Activated T-cell treated with anti-CD3 and anti-CD28 coated beads, Interleukin-2, amount 50 U/mL, for 48 hours (primary cell): ENCODE data around the gene G0S2.
"Not testable (repeated sequence)": the region's sequence is repeated elsewhere in the genome, so short reads cannot be mapped to it uniquely, and the experiment has no call there.

Experiments
- DNase-seq, 2 experiments: peaks; one replicate each; pipeline ENCODE4 v3.0.0-alpha.2; 2020

G0S2 gene

GRCh38 chr1:209685821-209686220 is 10.6 kb downstream of the G0S2 start:
- no peak for DNase-seq

- DNase-seq, result no peak
These were observed 11.1 kb downstream of the G0S2 start for GRCh38 chr1:209686322-209686721.

- no peak for DNase-seq
These were observed 13.6 kb downstream of the G0S2 start for GRCh38 chr1:209688746-209689234.

GRCh38 chr1:209689477-209689876 is 14.3 kb downstream of the G0S2 start:
- DNase-seq, result no peak

GRCh38 chr1:209691237-209691636 is 16.0 kb downstream of the G0S2 start:
- no peak for DNase-seq

- no peak for DNase-seq
These were observed 17.1 kb downstream of the G0S2 start for GRCh38 chr1:209692296-209692695.

GRCh38 chr1:209692745-209693504 is 17.7 kb downstream of the G0S2 start:
- DNase-seq, result peak; percentile 81 to 85

GRCh38 chr1:209696673-209697072 is 21.5 kb downstream of the G0S2 start:
- DNase-seq, result no peak

- DNase-seq, result no peak
These were observed 21.9 kb downstream of the G0S2 start for GRCh38 chr1:209697126-209697525.

- not testable (repeated sequence) for DNase-seq
These were observed 25.5 kb downstream of the G0S2 start for GRCh38 chr1:209700686-209701085.

GRCh38 chr1:209702832-209703231 is 27.6 kb downstream of the G0S2 start:
- DNase-seq, result no peak

- DNase-seq, result no peak
These were observed 28.8 kb downstream of the G0S2 start for GRCh38 chr1:209703834-209704504.

GRCh38 chr1:209704584-209704983 is 29.4 kb downstream of the G0S2 start, which contains the start of gene HSD11B1:
HSD11B1 (plus strand) TSS chr1:209704846; CDS start chr1:209704943, 97 bp downstream.
- no peak for DNase-seq

- no peak for DNase-seq
These were observed 29.9 kb downstream of the G0S2 start for GRCh38 chr1:209705033-209705598.

- no peak for DNase-seq
These were observed 31.4 kb downstream of the G0S2 start for GRCh38 chr1:209706622-209707021.

GRCh38 chr1:209707308-209707707 is 32.1 kb downstream of the G0S2 start:
- DNase-seq, result no peak

GRCh38 chr1:209708297-209708696 is 33.1 kb downstream of the G0S2 start:
- no peak for DNase-seq

GRCh38 chr1:209710093-209710492 is 34.9 kb downstream of the G0S2 start:
- DNase-seq, result no peak

- no peak for DNase-seq
These were observed 35.6 kb downstream of the G0S2 start for GRCh38 chr1:209710847-209711246.

GRCh38 chr1:209714338-209714737 is 39.1 kb downstream of the G0S2 start:
- DNase-seq, result no peak

GRCh38 chr1:209715314-209715713 is 40.1 kb downstream of the G0S2 start:
- no peak for DNase-seq

- no peak for DNase-seq
These were observed 42.6 kb downstream of the G0S2 start for GRCh38 chr1:209717818-209718217.

GRCh38 chr1:209720326-209720725 is 45.1 kb downstream of the G0S2 start:
- no peak for DNase-seq

GRCh38 chr1:209720826-209721225 is 45.6 kb downstream of the G0S2 start:
- no peak for DNase-seq
